GM12878 (cell line): Measurements from ENCODE around the gene ATP13A1. TPM values are rescaled to one million over a fixed set of nuclear protein-coding genes. Genes with fewer than 3 reads are reported as not detected.

Experiments
- ATAC-seq: fragments of 200-7000 bp; cut with Tn5 transposase; 3 replicates; pipeline ENCODE4 v1.9.1; 2020; ENCODE audit warnings: mild to moderate bottlenecking, moderate library complexity
- BruUV-seq: library from RNA; stranded (reverse); fragments of 400-500 nt; replicated peaks from 2 replicates; lab custom pipeline; 2021; lab: Mats Ljungman, UMichigan
- CTCF ChIA-PET: fragments of 300-600 bp; sonication (Branson Sonifier 250); formaldehyde crosslinking; extraction: SDS; loops from one replicate; lab custom pipeline; 2021; ENCODE audit warnings: inconsistent platforms; lab: Yijun Ruan, JAX
- POLR2A ChIA-PET: fragments of 350-600 bp; formaldehyde crosslinking; extraction: SDS; loops from one replicate; lab custom pipeline; 2021; ENCODE audit warnings: inconsistent platforms; lab: Charles Lee
- RAD21 ChIA-PET: fragments of 300-600 bp; sonication (Branson Sonifier 250); formaldehyde crosslinking; loops from one replicate; lab custom pipeline; 2023; ENCODE audit warnings: antibody characterized with exemption; ENCODE audit not compliant: unreplicated experiment; lab: Charles Lee
- SMC1A ChIA-PET: fragments of 300-600 bp; sonication (Branson Sonifier 250); formaldehyde crosslinking; loops from one replicate; lab custom pipeline; 2023; ENCODE audit not compliant: unreplicated experiment, uncharacterized antibody; lab: Charles Lee
- DNase-seq: peaks from one replicate; pipeline ENCODE4 v3.0.0-alpha.2; 2011; ENCODE audit warnings: low read depth, low spot score
- FAIRE-seq: peaks from 3 replicates; lab custom pipeline; 2011; peaks lifted over from hg19 to GRCh38; lab: Jason Lieb, UNC
- H2AFZ ChIP-seq: 2 replicates; pipeline ENCODE4 v1.6.0; 2011; ENCODE audit warnings: low read depth, low read length, control low read depth; ENCODE audit not compliant: control insufficient read depth
- H3K27ac ChIP-seq: 2 replicates; pipeline ENCODE4 v1.5.1; 2011; ENCODE audit warnings: control low read depth; ENCODE audit not compliant: control insufficient read depth, insufficient read depth
- H3K27me3 ChIP-seq, 2 experiments: replicated peaks in 1 of 2; 2 replicates each; pipeline versions ENCODE4 v1.6.0 to v1.6.1; 2011; ENCODE audit warnings: low read length in 1 of 2; ENCODE audit not compliant: control insufficient read depth in 2 of 2, insufficient read depth in 2 of 2
- H3K36me3 ChIP-seq, 2 experiments: 2 replicates each; pipeline ENCODE4 v1.5.1; 2011; ENCODE audit warnings: low read length in 1 of 2; ENCODE audit not compliant: control insufficient read depth in 2 of 2, insufficient read depth in 2 of 2
- H3K4me1 ChIP-seq: 2 replicates; pipeline ENCODE4 v1.6.1; 2011; ENCODE audit warnings: mild to moderate bottlenecking, low read length, moderate library complexity, mixed read lengths; ENCODE audit not compliant: control insufficient read depth, insufficient read depth
- H3K4me2 ChIP-seq: 2 replicates; pipeline ENCODE4 v1.6.0; 2011; ENCODE audit warnings: control low read depth; ENCODE audit not compliant: control insufficient read depth, insufficient read depth
- H3K4me3 ChIP-seq: fragments of 200-600 bp; sonication (generic); 2 replicates; pipeline ENCODE4 v1.5.1; 2016
- H3K79me2 ChIP-seq: 2 replicates; pipeline ENCODE4 v1.6.0; 2011; ENCODE audit warnings: low read length; ENCODE audit not compliant: control insufficient read depth, insufficient read depth
- H3K9ac ChIP-seq: 2 replicates; pipeline ENCODE4 v1.8.0; 2011; ENCODE audit warnings: low read length, control low read depth, mixed read lengths; ENCODE audit not compliant: control insufficient read depth, insufficient read depth
- H3K9me3 ChIP-seq: replicated peaks from 3 replicates; pipeline ENCODE4 v1.5.1; 2011; ENCODE audit warnings: mild to moderate bottlenecking, low read length; ENCODE audit not compliant: control insufficient read depth, insufficient read depth
- H4K20me1 ChIP-seq: 2 replicates; pipeline ENCODE4 v1.6.0; 2011; ENCODE audit not compliant: control insufficient read depth, insufficient read depth
- FOS ChIP-seq: IDR thresholded peaks from 3 replicates; pipeline ENCODE4 v1.6.1; 2011; ENCODE audit warnings: borderline replicate concordance; ENCODE audit not compliant: insufficient read length; ENCODE audit errors: extremely low read depth
- MYB ChIP-seq: fragments of 150-350 bp; IDR thresholded peaks from 2 replicates; pipeline ENCODE4 v1.6.1; 2014; ENCODE audit warnings: mild to moderate bottlenecking, low read depth, low read length, borderline replicate concordance
- POLR2A ChIP-seq: IDR thresholded peaks from 2 replicates; pipeline ENCODE4 v1.6.1; 2011; ENCODE audit warnings: low read depth, mild to moderate bottlenecking, low read length
- TCF7 ChIP-seq: IDR thresholded peaks from 2 replicates; pipeline ENCODE4 v1.6.1; 2014; ENCODE audit warnings: antibody characterized with exemption, borderline replicate concordance
- WGBS: methylation state at CpG from one replicate; pipeline ENCODE4 v1.1.6; 2016; ENCODE audit warnings: low lambda C conversion rate; ENCODE audit not compliant: insufficient replicate concordance, insufficient coverage; ENCODE audit errors: missing lambda C conversion rate; 5-methylcytosine and 5-hydroxymethylcytosine counted together
- in situ Hi-C: fragments of 300-500 bp; cut with MboI; formaldehyde crosslinking; loops from 9 replicates; pipeline ENCODE4 v1.14.3; 2018; ENCODE audit warnings: mixed read lengths
- intact Hi-C: fragments of 100-400 bp; cut with micrococcal nuclease; formaldehyde crosslinking; loops from one replicate; pipeline ENCODE4 v1.14.2; 2022; ENCODE audit not compliant: unreplicated experiment
- polyA plus RNA-seq, 11 experiments: library from polyadenylated mRNA; depleted of rRNA in 4 of 11; unstranded in 6 of 11; stranded (reverse) in 5 of 11; fragments of >200 nt; fragmentation: Nextera tagmentation in 4 of 11; fragmentation: Illumina TruSeq in 1 of 11; extraction: Ambion mirVana in 4 of 11; extraction: Trizol in 1 of 11; gene quantifications; 1 replicate in 1 of 11; 2 replicates in 10 of 11; pipeline versions ENCODE4 v1.2.1 to v1.2.3, GENCODE V29; 2011 to 2016; ENCODE audit warnings: inconsistent platforms in 2 of 11, missing spikeins in 2 of 11, low read depth in 1 of 11
- total RNA-seq, 4 experiments: library from RNA; depleted of rRNA in 3 of 4; stranded (reverse); fragments of >200 nt in 3 of 4; fragmentation: Illumina TruSeq in 1 of 4; extraction: Trizol in 1 of 4; gene quantifications; 2 replicates each; pipeline versions ENCODE4 v1.2.1 to v1.2.3, GENCODE V29; 2013 to 2021

Gene ATP13A1
- total and polyA plus RNA-seq, 10 of the 15 experiments (the other 5 are each of a cell fraction or from before 2014, with no cell fraction given) = 0.37 to 91.0 (median 29.8) TPM

DNA sequence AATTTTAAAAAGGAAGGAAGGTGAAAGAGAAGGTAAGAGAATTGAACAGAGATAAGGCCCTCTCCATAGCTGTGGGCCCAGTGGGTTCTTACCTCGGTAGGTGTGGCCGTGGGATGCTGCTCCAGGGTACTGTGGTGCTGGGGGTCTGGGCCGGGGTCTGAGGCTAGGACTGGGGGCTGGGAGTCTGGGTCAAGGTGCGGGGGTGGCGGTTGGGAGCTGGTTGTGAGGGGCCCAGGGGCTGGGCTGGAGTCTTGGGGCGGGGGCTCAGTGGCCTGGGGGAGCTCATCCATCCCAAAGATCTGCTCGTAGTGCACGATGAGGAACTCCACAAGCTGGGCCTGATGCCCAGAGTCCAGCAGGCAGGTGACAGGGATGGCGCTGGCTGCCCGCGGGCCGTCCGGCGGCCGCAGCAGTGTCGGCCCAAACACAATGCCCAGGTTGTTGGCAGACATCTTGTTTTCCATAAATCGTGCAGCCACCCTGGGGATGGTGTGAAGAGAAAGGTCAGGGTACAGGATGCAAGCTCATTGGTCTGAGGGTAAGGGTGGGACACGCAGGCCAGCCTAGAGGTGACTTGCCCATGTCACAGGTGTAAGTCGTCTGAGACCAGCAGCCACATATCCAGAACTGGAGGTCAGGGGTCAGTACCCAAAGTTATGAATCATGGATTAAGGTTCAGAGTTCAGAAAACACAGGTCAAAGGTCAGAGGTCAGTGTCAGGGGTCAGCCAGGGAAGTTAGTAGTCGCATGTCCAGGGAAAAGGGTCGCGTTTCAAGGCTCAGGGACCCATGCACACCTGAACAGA, 29.6 kb downstream of the ATP13A1 start (continued):
- no peak for TF ChIP-seq TCF7

DNA sequence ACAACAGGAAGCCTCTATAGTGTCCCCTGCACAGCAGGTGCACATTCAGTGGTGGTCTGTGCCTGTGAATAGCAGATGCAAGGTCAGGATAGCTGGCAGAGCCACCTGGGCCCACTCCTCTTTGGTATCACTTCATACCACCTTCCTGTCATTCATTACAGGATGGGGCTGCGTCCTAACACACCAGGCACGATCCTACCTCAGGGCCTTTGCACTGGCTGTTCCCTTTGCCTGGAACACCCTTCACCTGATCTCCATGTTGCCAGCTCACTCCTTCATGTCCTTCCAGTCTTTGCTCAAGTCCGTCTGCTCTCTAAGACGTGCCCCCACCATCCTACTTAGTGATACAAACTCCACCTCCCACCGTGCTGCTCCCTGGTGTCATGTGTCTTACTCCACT, 30.8 kb downstream of the ATP13A1 start:
- RAD21 ChIA-PET = no interaction called here
- Histone ChIP-seq H3K79me2 (no peaks in the 10 kb centered on the region), H3K4me3 (no peak overlapping the region)
- SMC1A ChIA-PET = no interaction called here
- TF ChIP-seq POLR2A = 0 out of 2 replicates have a peak, but pooled peaks have one; percentile 36
- no peak for TF ChIP-seq FOS
- TF ChIP-seq, all 136 proteins: peak for 1
- ATAC-seq (no peak), FAIRE-seq (no peak), DNase-seq (no peak)
- Histone ChIP-seq H4K20me1 (no peaks in the 10 kb centered on the region), H3K27ac (no peak overlapping the region), H3K36me3 (peaks cover 19 to 33% of the 10 kb centered on the region in 2 experiments), H3K27me3 (no peaks in the 10 kb centered on the region), H3K4me1 (no peaks in the 10 kb centered on the region; the same call in 1 of the 2 replicates), H3K4me2 (no peak overlapping the region), H2AFZ (no peak overlapping the region), H3K9me3 (no peaks in the 10 kb centered on the region), H3K9ac (no peak overlapping the region)
- BruUV-seq = no TSS peak
- 87% methylated on average over 5 of the region's 5 CpGs for WGBS
- intact Hi-C loops = no loop called here
- POLR2A ChIA-PET = no interaction called here
- in situ Hi-C loops = no loop called here
- CTCF ChIA-PET = interaction anchor here (1.6 kb wide), 1 partner anchor 80 kb away, joined by 5 read pairs; no protein-coding TSS in a partner anchor

- Histone ChIP-seq H3K36me3 (peaks cover 15 to 25% of the 10 kb centered on the region in 2 experiments), H3K4me1 (peaks cover 5% of the 10 kb centered on the region; the same call in 1 of the 2 replicates), H3K9me3 (no peaks in the 10 kb centered on the region), H2AFZ (no peak overlapping the region), H4K20me1 (no peaks in the 10 kb centered on the region), H3K4me2 (no peak overlapping the region), H3K9ac (no peak overlapping the region), H3K79me2 (no peaks in the 10 kb centered on the region), H3K27ac (no peak overlapping the region), H3K4me3 (no peak overlapping the region), H3K27me3 (no peaks in the 10 kb centered on the region)
- ChIA-PET SMC1A (no interaction called here), POLR2A (no interaction called here), CTCF (no interaction called here), RAD21 (no interaction called here)
- ATAC-seq (no peak), FAIRE-seq (no peak), DNase-seq (no peak)
- TF ChIP-seq MYB = no peak
- TF ChIP-seq POLR2A = peak; percentile 36; the same call in 1 of the 2 replicates
- in situ Hi-C loops (no loop called here), intact Hi-C loops (no loop called here)
- no TSS peak for BruUV-seq
- WGBS = 92% methylated on average over 7 of the region's 7 CpGs
These were observed 32.1 kb downstream of the ATP13A1 start for GRCh38 chr19:19631346-19631745.
